ENCODE data around the gene ERC1. TPM values are rescaled to one million over a fixed set of nuclear protein-coding genes. Genes with fewer than 3 reads are reported as not detected.

Gene ERC1
- total and polyA plus RNA-seq, 2 donors from 2014 or later, result 5.1 to 68.3 TPM

DNA sequence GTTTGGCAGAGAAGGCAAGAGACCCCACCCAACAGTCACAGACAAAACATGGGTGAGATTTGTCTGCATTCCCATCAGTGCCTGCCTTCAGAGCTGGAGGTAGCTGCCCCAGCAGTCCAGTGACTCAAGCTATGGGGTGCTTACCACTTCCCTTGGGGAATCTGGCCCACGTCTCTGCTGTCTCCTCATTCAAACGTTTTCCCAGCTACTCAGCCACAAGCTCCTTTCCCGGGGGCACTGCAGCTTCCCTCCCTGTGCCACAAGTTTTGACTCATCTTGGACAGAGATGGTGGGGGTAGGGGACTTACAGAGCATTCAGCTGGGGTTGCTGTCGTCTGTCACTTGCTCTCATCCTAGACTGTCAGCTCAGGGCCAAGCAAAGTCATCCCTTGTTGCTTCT is 536.8 kb downstream of the ERC1 start:
- H3K27ac ChIP-seq (ENCODE audit: low read depth in 2 of 2, low read length in 2 of 2), result no peak overlapping the region
- peaks cover 3% of the 10 kb centered on the region for H3K27me3 ChIP-seq (ENCODE audit: control insufficient read depth, insufficient read depth, low read length)
- intact Hi-C loops (cut with DNase I), result no loop called here
- peaks cover 0 to 2% (median 0%) of the 10 kb centered on the region in 3 donors for H3K4me1 ChIP-seq (ENCODE audit: control insufficient read depth in 2 of 3, insufficient read depth in 2 of 3, low read depth in 1 of 3, low read length in 3 of 3)
- H3K9ac ChIP-seq (ENCODE audit: low read length in 3 of 3), result no peak overlapping the region
- no peak overlapping the region for H3K4me3 ChIP-seq (ENCODE audit: low read length in 3 of 3)
- DNase-seq (no peak), FAIRE-seq (no peak)
- H3K9me3 ChIP-seq (ENCODE audit: control insufficient read depth in 2 of 3, insufficient read depth in 1 of 3, low read length in 3 of 3), result no peaks in the 10 kb centered on the region
- H3K36me3 ChIP-seq (ENCODE audit: control insufficient read depth in 2 of 3, insufficient read depth in 3 of 3, low read length in 3 of 3), result no peaks in the 10 kb centered on the region
- TF ChIP-seq, protein P1, sequence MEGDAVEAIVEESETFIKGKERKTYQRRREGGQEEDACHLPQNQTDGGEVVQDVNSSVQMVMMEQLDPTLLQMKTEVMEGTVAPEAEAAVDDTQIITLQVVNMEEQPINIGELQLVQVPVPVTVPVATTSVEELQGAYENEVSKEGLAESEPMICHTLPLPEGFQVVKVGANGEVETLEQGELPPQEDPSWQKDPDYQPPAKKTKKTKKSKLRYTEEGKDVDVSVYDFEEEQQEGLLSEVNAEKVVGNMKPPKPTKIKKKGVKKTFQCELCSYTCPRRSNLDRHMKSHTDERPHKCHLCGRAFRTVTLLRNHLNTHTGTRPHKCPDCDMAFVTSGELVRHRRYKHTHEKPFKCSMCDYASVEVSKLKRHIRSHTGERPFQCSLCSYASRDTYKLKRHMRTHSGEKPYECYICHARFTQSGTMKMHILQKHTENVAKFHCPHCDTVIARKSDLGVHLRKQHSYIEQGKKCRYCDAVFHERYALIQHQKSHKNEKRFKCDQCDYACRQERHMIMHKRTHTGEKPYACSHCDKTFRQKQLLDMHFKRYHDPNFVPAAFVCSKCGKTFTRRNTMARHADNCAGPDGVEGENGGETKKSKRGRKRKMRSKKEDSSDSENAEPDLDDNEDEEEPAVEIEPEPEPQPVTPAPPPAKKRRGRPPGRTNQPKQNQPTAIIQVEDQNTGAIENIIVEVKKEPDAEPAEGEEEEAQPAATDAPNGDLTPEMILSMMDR (IDR thresholded peaks at IDR 0.05; ENCODE audit: borderline replicate concordance, extremely low read depth, insufficient read depth), result no peak

DNA sequence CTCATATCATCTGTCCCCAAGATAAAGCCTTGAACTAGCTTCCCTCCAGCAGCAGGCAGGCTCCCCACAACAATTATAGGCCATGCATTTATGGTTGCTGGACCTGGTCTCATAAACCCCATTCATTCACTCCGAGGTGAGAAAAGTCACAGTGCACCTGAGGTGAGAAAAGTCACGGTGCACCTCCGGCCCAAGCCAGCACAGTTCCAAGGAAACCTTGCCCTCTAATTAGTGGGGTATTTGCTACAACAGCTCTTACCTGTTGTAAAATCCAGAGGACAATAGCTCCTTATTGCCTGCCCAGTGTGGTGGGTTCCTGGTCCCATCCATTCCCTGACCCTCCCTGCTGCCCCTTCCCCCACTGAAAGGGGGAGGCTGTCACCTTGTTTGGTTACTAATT is 537.8 kb downstream of the ERC1 start:
- H3K4me1 ChIP-seq (ENCODE audit: control insufficient read depth in 2 of 3, insufficient read depth in 2 of 3, low read depth in 1 of 3, low read length in 3 of 3), result peaks cover 0 to 2% (median 0%) of the 10 kb centered on the region in 3 donors
- peaks cover 3% of the 10 kb centered on the region for H3K27me3 ChIP-seq (ENCODE audit: control insufficient read depth, insufficient read depth, low read length)
- intact Hi-C loops (cut with DNase I), result no loop called here
- no peak overlapping the region for H3K27ac ChIP-seq (ENCODE audit: low read depth in 2 of 2, low read length in 2 of 2)
- H3K9ac ChIP-seq (ENCODE audit: low read length in 3 of 3), result no peak overlapping the region
- H3K9me3 ChIP-seq (ENCODE audit: control insufficient read depth in 2 of 3, insufficient read depth in 1 of 3, low read length in 3 of 3), result no peaks in the 10 kb centered on the region
- H3K4me3 ChIP-seq (ENCODE audit: low read length in 3 of 3), result no peak overlapping the region
- no peaks in the 10 kb centered on the region for H3K36me3 ChIP-seq (ENCODE audit: control insufficient read depth in 2 of 3, insufficient read depth in 3 of 3, low read length in 3 of 3)
- FAIRE-seq (no peak), DNase-seq (no peak)
- TF ChIP-seq, protein P1 (IDR thresholded peaks at IDR 0.05; ENCODE audit: borderline replicate concordance, extremely low read depth, insufficient read depth), result no peak

DNA sequence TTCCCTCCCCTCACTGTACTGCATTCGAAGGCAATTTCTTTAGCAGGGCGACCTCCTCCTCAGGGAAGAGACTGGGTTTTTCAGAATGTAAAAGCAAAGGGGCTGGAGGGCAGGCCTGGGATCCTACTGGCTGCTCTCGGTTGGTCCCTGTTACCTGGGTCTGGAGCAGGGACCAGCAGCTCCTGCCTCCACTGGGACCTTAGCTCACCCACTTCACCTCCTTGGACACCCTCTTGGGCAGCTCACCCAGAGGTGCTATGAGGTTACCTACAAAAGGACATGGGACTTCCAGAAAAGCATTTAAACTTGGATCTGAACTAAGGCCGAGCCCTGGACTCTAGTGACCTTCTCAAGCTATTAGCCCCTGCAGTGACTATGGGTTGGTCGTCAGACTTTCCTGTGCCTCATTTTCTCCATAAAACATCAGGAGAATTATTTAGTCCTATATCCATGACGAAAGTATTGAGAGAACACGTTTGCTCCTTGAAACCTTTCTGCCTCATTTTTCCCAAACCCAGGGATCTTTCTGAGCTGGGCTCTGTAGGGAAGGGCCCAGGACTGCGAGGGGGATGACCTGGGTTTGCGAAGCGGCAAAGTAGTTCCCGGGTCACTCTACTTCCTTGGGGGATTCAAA is 538.3 kb downstream of the ERC1 start:
- H3K36me3 ChIP-seq (ENCODE audit: control insufficient read depth in 2 of 3, insufficient read depth in 3 of 3, low read length in 3 of 3), result no peaks in the 10 kb centered on the region
- H3K9ac ChIP-seq (ENCODE audit: low read length in 3 of 3), result no peak overlapping the region
- H3K27ac ChIP-seq (ENCODE audit: low read depth in 2 of 2, low read length in 2 of 2), result no peak overlapping the region
- no peaks in the 10 kb centered on the region for H3K9me3 ChIP-seq (ENCODE audit: control insufficient read depth in 2 of 3, insufficient read depth in 1 of 3, low read length in 3 of 3)
- H3K4me1 ChIP-seq (ENCODE audit: control insufficient read depth in 2 of 3, insufficient read depth in 2 of 3, low read depth in 1 of 3, low read length in 3 of 3), result peaks cover 0 to 2% (median 0%) of the 10 kb centered on the region in 3 donors
- intact Hi-C loops (cut with DNase I), result no loop called here
- TF ChIP-seq, protein P1 (IDR thresholded peaks at IDR 0.05; ENCODE audit: borderline replicate concordance, extremely low read depth, insufficient read depth), result no peak
- FAIRE-seq (no peak), DNase-seq (no peak)
- H3K4me3 ChIP-seq (ENCODE audit: low read length in 3 of 3), result peak overlapping the region in 1 of 3 donors; percentile 13
- peaks cover 3% of the 10 kb centered on the region for H3K27me3 ChIP-seq (ENCODE audit: control insufficient read depth, insufficient read depth, low read length)

Data from kidney (tissue), 14 donors.